ENCODE data around the gene NT5E. TPM values are rescaled to one million over a fixed set of nuclear protein-coding genes. Genes with fewer than 3 reads are reported as not detected.

NT5E gene
- total RNA-seq, 2 experiments from 2014 or later = 2.7 to 3.3 TPM

- Histone ChIP-seq H3K27me3 (ENCODE audit: control insufficient read depth in 1 of 2, insufficient read depth in 2 of 2, low read length in 2 of 2) (peaks cover 10 to 20% of the 10 kb centered on the region in 2 experiments), H3K36me3 (ENCODE audit: insufficient read depth, low read length) (no peaks in the 10 kb centered on the region), H3K4me3 (ENCODE audit: low read length) (no peak overlapping the region), H3K9me3 (ENCODE audit: control insufficient read depth in 1 of 2, insufficient read depth in 1 of 2, low read length in 2 of 2) (no peaks in the 10 kb centered on the region), H3K27ac (ENCODE audit: low read depth in 1 of 2, low read length in 2 of 2) (no peak overlapping the region), H3K4me1 (ENCODE audit: insufficient read depth, low read length) (peaks cover 30% of the 10 kb centered on the region)
- TF ChIP-seq CTCF (IDR thresholded peaks at IDR 0.05) = no peak
- intact Hi-C loops (cut with DNase I, micrococcal nuclease) = no loop called here
- Mint-ChIP-seq H3K36me3 (ENCODE audit: low read depth) (no peaks in the 10 kb centered on the region), H3K27me3 (peaks cover 36% of the 10 kb centered on the region), H3K9me3 (no peaks in the 10 kb centered on the region), H3K27ac (no peak overlapping the region), H3K4me1 (ENCODE audit: low read depth) (peaks cover 56% of the 10 kb centered on the region), H3K4me3 (no peak overlapping the region)
- ChIA-PET POLR2A (no interaction called here), CTCF (no interaction called here)
- no peak for ATAC-seq (ENCODE audit: poor library complexity)
- no peak for DNase-seq
These were observed 5.7 kb downstream of the NT5E start for GRCh38 chr6:85455471-85456026.

GRCh38 chr6:85456782-85457181 lies 6.9 kb downstream of the NT5E start:
- Mint-ChIP-seq H3K4me3 (no peak overlapping the region), H3K27ac (no peak overlapping the region), H3K9me3 (no peaks in the 10 kb centered on the region), H3K27me3 (peaks cover 23% of the 10 kb centered on the region), H3K36me3 (ENCODE audit: low read depth) (no peaks in the 10 kb centered on the region), H3K4me1 (ENCODE audit: low read depth) (peaks cover 57% of the 10 kb centered on the region)
- no peak for DNase-seq
- ATAC-seq (ENCODE audit: poor library complexity) = no peak
- intact Hi-C loops (cut with DNase I, micrococcal nuclease) = no loop called here
- H3K27me3 ChIP-seq (ENCODE audit: control insufficient read depth in 1 of 2, insufficient read depth in 2 of 2, low read length in 2 of 2) = peaks cover 4 to 17% of the 10 kb centered on the region in 2 experiments
- no peak for TF ChIP-seq CTCF (IDR thresholded peaks at IDR 0.05)
- H3K4me3 ChIP-seq (ENCODE audit: low read length) = no peak overlapping the region
- no peaks in the 10 kb centered on the region for H3K9me3 ChIP-seq (ENCODE audit: control insufficient read depth in 1 of 2, insufficient read depth in 1 of 2, low read length in 2 of 2)
- ChIA-PET POLR2A (no interaction called here), CTCF (no interaction called here)
- H3K4me1 ChIP-seq (ENCODE audit: insufficient read depth, low read length) = peaks cover 40% of the 10 kb centered on the region
- H3K36me3 ChIP-seq (ENCODE audit: insufficient read depth, low read length) = no peaks in the 10 kb centered on the region
- H3K27ac ChIP-seq (ENCODE audit: low read depth in 1 of 2, low read length in 2 of 2) = no peak overlapping the region

GRCh38 chr6:85458184-85458583 lies 8.3 kb downstream of the NT5E start:
- no peak for TF ChIP-seq CTCF (IDR thresholded peaks at IDR 0.05)
- Histone ChIP-seq H3K36me3 (ENCODE audit: insufficient read depth, low read length) (no peaks in the 10 kb centered on the region), H3K27me3 (ENCODE audit: control insufficient read depth in 1 of 2, insufficient read depth in 2 of 2, low read length in 2 of 2) (peaks cover 4 to 12% of the 10 kb centered on the region in 2 experiments), H3K27ac (ENCODE audit: low read depth in 1 of 2, low read length in 2 of 2) (no peak overlapping the region), H3K9me3 (ENCODE audit: control insufficient read depth in 1 of 2, insufficient read depth in 1 of 2, low read length in 2 of 2) (no peaks in the 10 kb centered on the region), H3K4me1 (ENCODE audit: insufficient read depth, low read length) (peaks cover 43% of the 10 kb centered on the region), H3K4me3 (ENCODE audit: low read length) (no peak overlapping the region)
- CTCF ChIA-PET = no interaction called here
- no peak overlapping the region for H3K27ac Mint-ChIP-seq
- no peak overlapping the region for H3K4me3 Mint-ChIP-seq
- H3K9me3 Mint-ChIP-seq = no peaks in the 10 kb centered on the region
- intact Hi-C loops (cut with DNase I, micrococcal nuclease) = no loop called here
- H3K27me3 Mint-ChIP-seq = peaks cover 12% of the 10 kb centered on the region
- no peaks in the 10 kb centered on the region for H3K36me3 Mint-ChIP-seq (ENCODE audit: low read depth)
- POLR2A ChIA-PET = interaction anchor here (2.2 kb wide), 1 partner anchor 8 kb away, joined by 9 read pairs; the partner anchor contains the start of gene NT5E
- no peak for ATAC-seq (ENCODE audit: poor library complexity)
- peaks cover 52% of the 10 kb centered on the region for H3K4me1 Mint-ChIP-seq (ENCODE audit: low read depth)
- no peak for DNase-seq
